GM20431 (cell line): ENCODE data around the gene RBM20.
"Not testable (repeated sequence)": the region's sequence is repeated elsewhere in the genome, so short reads cannot be mapped to it uniquely, and the experiment has no call there.

ENCODE experiments used
- in situ Hi-C: fragments of 300-500 bp; cut with MseI, MboI; formaldehyde crosslinking; loops from one replicate; pipeline ENCODE4 v1.15.0; 2020; ENCODE audit warnings: low sequenced_read_pairs; ENCODE audit not compliant: unreplicated experiment

Gene RBM20

GRCh38 chr10:110646417-110647135, 2.4 kb downstream of the RBM20 start:
- in situ Hi-C loops: no loop called here

- in situ Hi-C loops: no loop called here
Measured at GRCh38 chr10:110647136-110647430, 2.9 kb downstream of the RBM20 start.

GRCh38 chr10:110648692-110649346, 4.7 kb downstream of the RBM20 start:
- in situ Hi-C loops: no loop called here

- in situ Hi-C loops: no loop called here
Measured at GRCh38 chr10:110649347-110650264, 5.5 kb downstream of the RBM20 start.

- in situ Hi-C loops: no loop called here
Measured at GRCh38 chr10:110650265-110650668, 6.1 kb downstream of the RBM20 start.

GRCh38 chr10:110651044-110651958, 7.2 kb downstream of the RBM20 start:
- in situ Hi-C loops: no loop called here

- in situ Hi-C loops: no loop called here
Measured at GRCh38 chr10:110652475-110653118, 8.5 kb downstream of the RBM20 start.

GRCh38 chr10:110655320-110655719, 11.2 kb downstream of the RBM20 start:
- in situ Hi-C loops: no loop called here

GRCh38 chr10:110656612-110657011, 12.5 kb downstream of the RBM20 start:
- in situ Hi-C loops: no loop called here

- in situ Hi-C loops: no loop called here
Measured at GRCh38 chr10:110657973-110658691, 14.0 kb downstream of the RBM20 start.

GRCh38 chr10:110659558-110659957, 15.4 kb downstream of the RBM20 start:
- in situ Hi-C loops: no loop called here

GRCh38 chr10:110660289-110660688, 16.2 kb downstream of the RBM20 start:
- in situ Hi-C loops: not testable (repeated sequence)

- in situ Hi-C loops: no loop called here
Measured at GRCh38 chr10:110661292-110661691, 17.2 kb downstream of the RBM20 start.

GRCh38 chr10:110664483-110665420, 20.6 kb downstream of the RBM20 start:
- in situ Hi-C loops: no loop called here

- in situ Hi-C loops: not testable (repeated sequence)
Measured at GRCh38 chr10:110666259-110666658, 22.1 kb downstream of the RBM20 start.

GRCh38 chr10:110666673-110667072, 22.5 kb downstream of the RBM20 start:
- in situ Hi-C loops: no loop called here

- in situ Hi-C loops: no loop called here
Measured at GRCh38 chr10:110667620-110668343, 23.6 kb downstream of the RBM20 start.
